Activated naive CD8-positive, alpha-beta T cell treated with anti-CD3 and anti-CD28 coated beads, Interleukin-2, amount 10 ng/mL, durations not matched to agents 7 days and 5 days (primary cell): ENCODE measurements around the gene ZNF543. TPM values are rescaled to one million over a fixed set of nuclear protein-coding genes. Genes with fewer than 3 reads are reported as not detected.
A peak's percentile ranks its signal among the peaks of the same experiment; 100 is the strongest.

Source experiments
- ATAC-seq: fragments of 150-1000 bp; cut with Tn5 transposase; one replicate; pipeline ENCODE4 v1.10.0; 2021; ENCODE audit warnings: low read depth, moderate library complexity
- POLR2A ChIA-PET: fragments of 350-600 bp; sonication (Branson Sonifier 250); formaldehyde crosslinking; loops from one replicate; lab custom pipeline; 2021; ENCODE audit warnings: antibody characterized with exemption; lab: Charles Lee
- DNase-seq: peaks from one replicate; pipeline ENCODE4 v3.0.0; 2021
- H3K27ac Mint-ChIP-seq: one replicate; pipeline ENCODE4 v1.8.0; 2022; ENCODE audit warnings: mild to moderate bottlenecking, mixed read lengths
- H3K27me3 Mint-ChIP-seq: one replicate; pipeline ENCODE4 v1.8.0; 2022; ENCODE audit warnings: mild to moderate bottlenecking, moderate library complexity, mixed read lengths
- H3K36me3 Mint-ChIP-seq: one replicate; pipeline ENCODE4 v1.8.0; 2021; ENCODE audit warnings: mild to moderate bottlenecking, mixed read lengths
- H3K4me1 Mint-ChIP-seq: one replicate; pipeline ENCODE4 v1.8.0; 2021; ENCODE audit warnings: mixed read lengths
- H3K4me3 Mint-ChIP-seq: one replicate; pipeline ENCODE4 v1.8.0; 2022; ENCODE audit warnings: mild to moderate bottlenecking, moderate library complexity, mixed read lengths
- H3K9me3 Mint-ChIP-seq: one replicate; pipeline ENCODE4 v1.8.0; 2021; ENCODE audit warnings: mixed read lengths
- total RNA-seq, 2 experiments: library from RNA; stranded (reverse); gene quantifications; one replicate each; pipeline ENCODE4 v1.2.3, GENCODE V29; 2021

Gene ZNF543
- total RNA-seq, 2 experiments from 2014 or later = 11.8 to 12.5 TPM

- no peaks in the 10 kb centered on the region for H3K4me1 Mint-ChIP-seq
- no peak overlapping the region for H3K27ac Mint-ChIP-seq
- peaks cover 12% of the 10 kb centered on the region for H3K9me3 Mint-ChIP-seq
- peaks cover 18% of the 10 kb centered on the region for H3K36me3 Mint-ChIP-seq
- POLR2A ChIA-PET = no interaction called here
- H3K4me3 Mint-ChIP-seq = no peak overlapping the region
- ATAC-seq (no peak), DNase-seq (no peak)
- H3K27me3 Mint-ChIP-seq = no peaks in the 10 kb centered on the region
These were observed 18.6 kb downstream of the ZNF543 start for GRCh38 chr19:57338877-57339276.

DNA sequence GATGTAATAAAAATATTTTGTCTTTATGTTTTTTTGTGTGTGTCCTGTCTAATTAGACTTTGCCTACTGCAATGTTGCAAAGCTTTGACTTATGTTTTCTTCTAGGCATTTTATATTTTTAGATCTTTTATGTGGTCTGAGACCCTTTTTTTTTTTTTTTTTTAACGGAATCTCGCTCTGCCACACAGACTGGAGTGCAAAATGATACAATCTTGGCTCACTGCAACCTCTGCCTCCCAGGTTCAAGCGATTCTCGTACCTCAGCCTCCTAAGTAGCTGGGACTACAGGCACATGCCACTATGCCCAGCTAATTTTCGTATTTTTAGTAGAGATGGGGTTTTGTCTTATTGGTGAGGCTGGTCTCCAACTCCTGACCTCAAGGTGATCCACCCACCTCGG is 22.3 kb downstream of the ZNF543 start:
- no peak overlapping the region for H3K4me3 Mint-ChIP-seq
- no peak overlapping the region for H3K27ac Mint-ChIP-seq
- DNase-seq (no peak), ATAC-seq (no peak)
- H3K4me1 Mint-ChIP-seq = no peaks in the 10 kb centered on the region
- H3K27me3 Mint-ChIP-seq = peaks cover 3% of the 10 kb centered on the region
- POLR2A ChIA-PET = no interaction called here
- H3K36me3 Mint-ChIP-seq = peaks cover 2% of the 10 kb centered on the region
- H3K9me3 Mint-ChIP-seq = peaks cover 6% of the 10 kb centered on the region

DNA sequence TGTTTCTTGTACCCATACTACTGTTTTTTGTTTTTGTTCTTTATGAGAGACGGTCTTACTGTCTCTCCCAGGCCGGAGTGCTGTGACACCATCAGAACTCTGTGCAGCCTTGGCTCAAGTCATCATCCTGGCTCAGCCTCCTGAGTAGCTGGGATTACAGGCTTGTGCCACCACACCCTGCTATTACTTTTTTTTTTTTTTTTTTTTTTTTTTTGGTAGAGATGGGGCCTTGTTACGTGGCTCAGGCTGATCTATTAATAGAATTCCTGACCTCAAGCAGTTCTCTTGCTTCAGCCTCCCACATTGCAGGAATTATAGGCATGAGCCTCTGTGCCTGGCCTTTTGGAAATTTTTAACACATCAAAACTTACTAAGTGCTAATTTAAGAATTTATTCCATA is 27.9 kb downstream of the ZNF543 start:
- Mint-ChIP-seq H3K27me3 (peaks cover 3% of the 10 kb centered on the region), H3K4me3 (no peak overlapping the region), H3K36me3 (peaks cover 17% of the 10 kb centered on the region), H3K27ac (no peak overlapping the region), H3K4me1 (peaks cover 25% of the 10 kb centered on the region), H3K9me3 (peaks cover 11% of the 10 kb centered on the region)
- POLR2A ChIA-PET = no interaction called here
- no peak for DNase-seq
- ATAC-seq = no peak

- ATAC-seq (peak; percentile 100), DNase-seq (peak; percentile 80)
- peaks cover 29% of the 10 kb centered on the region for H3K4me1 Mint-ChIP-seq
- POLR2A ChIA-PET = interaction anchor here (0.5 to 1.8 kb wide), 8 partner anchors 12 to 111 kb away, joined by 3 to 6 read pairs (median 3); partner anchors contain the start of genes TRAPPC2B, ZNF547, ZNF548 and ZNF805
- H3K36me3 Mint-ChIP-seq = peaks cover 45% of the 10 kb centered on the region
- H3K27me3 Mint-ChIP-seq = peaks cover 3% of the 10 kb centered on the region
- peak within 1 kb of the TSS; percentile 92 for H3K27ac Mint-ChIP-seq
- H3K9me3 Mint-ChIP-seq = peaks cover 25% of the 10 kb centered on the region
- peak within 1 kb of the TSS; percentile 94 for H3K4me3 Mint-ChIP-seq
These were observed 30.9 kb downstream of the ZNF543 start, which contains the start of gene ZNF304 for GRCh38 chr19:57350877-57351805. Gene ZNF304, plus strand, starts transcription at chr19:57351271. Its CDS starts 394 bp downstream, at chr19:57351665.

DNA sequence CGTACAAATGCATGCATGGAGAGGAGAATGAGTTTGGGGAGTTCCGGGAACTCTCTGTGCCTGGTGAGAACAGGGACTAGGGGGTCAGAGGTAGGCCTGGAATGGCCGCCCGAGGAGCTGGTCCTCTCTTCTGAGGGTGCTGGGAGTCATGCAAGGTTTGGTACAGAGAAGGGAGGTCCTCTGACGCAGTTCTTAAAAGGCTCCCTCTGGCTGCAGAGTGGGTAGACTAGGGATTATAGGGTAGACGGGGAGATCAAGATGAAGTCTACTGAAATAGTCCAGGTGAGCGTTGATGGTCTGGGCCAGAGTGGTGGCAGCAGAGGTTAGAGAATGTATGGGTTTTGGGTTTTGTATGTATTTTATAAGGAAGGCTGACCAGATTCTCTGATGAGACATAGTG is 31.6 kb downstream of the ZNF543 start:
- ATAC-seq (no peak), DNase-seq (no peak)
- Mint-ChIP-seq H3K27me3 (peaks cover 3% of the 10 kb centered on the region), H3K9me3 (peaks cover 31% of the 10 kb centered on the region), H3K27ac (peak overlapping the region; percentile 92), H3K4me3 (peak overlapping the region; percentile 94), H3K4me1 (peaks cover 29% of the 10 kb centered on the region), H3K36me3 (peaks cover 53% of the 10 kb centered on the region)
- POLR2A ChIA-PET = interaction anchor here (1.2 kb wide), 1 partner anchor 11 kb away, joined by 3 read pairs; the partner anchor contains the start of genes TRAPPC2B and ZNF547

GRCh38 chr19:57355916-57356315 is 35.6 kb downstream of the ZNF543 start:
- Mint-ChIP-seq H3K36me3 (peaks cover 81% of the 10 kb centered on the region), H3K27me3 (no peaks in the 10 kb centered on the region), H3K27ac (no peak overlapping the region), H3K4me1 (peaks cover 22% of the 10 kb centered on the region), H3K9me3 (peaks cover 38% of the 10 kb centered on the region), H3K4me3 (no peak overlapping the region)
- ATAC-seq (no peak), DNase-seq (no peak)
- POLR2A ChIA-PET = no interaction called here

- ATAC-seq (no peak), DNase-seq (no peak)
- H3K27ac Mint-ChIP-seq = no peak overlapping the region
- peaks cover 38% of the 10 kb centered on the region for H3K9me3 Mint-ChIP-seq
- no peak overlapping the region for H3K4me3 Mint-ChIP-seq
- H3K4me1 Mint-ChIP-seq = peaks cover 11% of the 10 kb centered on the region
- peaks cover 76% of the 10 kb centered on the region for H3K36me3 Mint-ChIP-seq
- H3K27me3 Mint-ChIP-seq = no peaks in the 10 kb centered on the region
- POLR2A ChIA-PET = no interaction called here
These were observed 37.1 kb downstream of the ZNF543 start for GRCh38 chr19:57357406-57357805.

DNA sequence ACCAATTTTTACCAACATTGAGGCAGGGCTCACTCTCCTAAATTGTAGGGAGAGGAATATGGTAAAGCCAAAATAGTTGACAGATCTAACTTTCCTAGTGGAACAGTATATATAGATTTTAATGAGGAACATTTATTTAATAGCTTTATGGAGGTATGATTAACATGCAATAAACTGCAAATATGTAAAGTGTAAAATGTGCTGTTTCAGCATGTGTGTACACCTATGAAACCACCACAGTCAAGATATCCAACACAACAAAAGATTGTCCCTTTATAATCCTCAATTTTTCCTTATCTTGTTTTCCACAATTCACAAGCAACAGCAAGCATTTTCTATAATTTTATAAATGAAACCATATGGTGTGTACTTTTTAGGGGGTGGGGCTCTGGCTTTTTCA is 39.0 kb downstream of the ZNF543 start:
- ATAC-seq (no peak), DNase-seq (no peak)
- POLR2A ChIA-PET = no interaction called here
- Mint-ChIP-seq H3K4me1 (peaks cover 13% of the 10 kb centered on the region), H3K36me3 (peaks cover 67% of the 10 kb centered on the region), H3K27ac (no peak overlapping the region), H3K27me3 (no peaks in the 10 kb centered on the region), H3K9me3 (peaks cover 33% of the 10 kb centered on the region), H3K4me3 (no peak overlapping the region)

DNA sequence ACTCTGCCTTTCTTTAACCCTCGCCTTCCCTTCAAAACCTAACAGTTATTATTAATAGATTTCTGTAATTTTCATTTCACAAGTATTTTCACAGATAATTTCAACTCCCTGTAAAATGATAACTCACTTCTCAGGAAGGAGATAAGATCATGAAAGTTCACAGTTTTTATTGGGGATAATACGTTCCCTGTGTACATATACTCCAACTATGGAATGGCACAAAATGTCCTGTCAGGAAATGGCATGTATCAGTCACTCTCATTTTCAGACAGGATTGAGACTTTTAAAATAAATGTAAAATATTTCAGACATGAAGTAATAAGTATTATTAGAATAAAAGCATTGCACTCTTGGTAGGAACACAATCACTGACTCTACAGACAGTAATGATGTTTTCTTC is 42.1 kb downstream of the ZNF543 start:
- POLR2A ChIA-PET = interaction anchor here (0.7 to 1.9 kb wide), 7 partner anchors 8 to 365 kb away, joined by 3 to 9 read pairs (median 4); partner anchors contain the start of genes ZNF304, ZNF548 and ZNF671
- DNase-seq (no peak), ATAC-seq (no peak)
- H3K27ac Mint-ChIP-seq = peak overlapping the region; percentile 99
- H3K36me3 Mint-ChIP-seq = peaks cover 45% of the 10 kb centered on the region
- H3K4me1 Mint-ChIP-seq = peaks cover 11% of the 10 kb centered on the region
- H3K9me3 Mint-ChIP-seq = peaks cover 14% of the 10 kb centered on the region
- H3K4me3 Mint-ChIP-seq = peak overlapping the region; percentile 96
- no peaks in the 10 kb centered on the region for H3K27me3 Mint-ChIP-seq

DNA sequence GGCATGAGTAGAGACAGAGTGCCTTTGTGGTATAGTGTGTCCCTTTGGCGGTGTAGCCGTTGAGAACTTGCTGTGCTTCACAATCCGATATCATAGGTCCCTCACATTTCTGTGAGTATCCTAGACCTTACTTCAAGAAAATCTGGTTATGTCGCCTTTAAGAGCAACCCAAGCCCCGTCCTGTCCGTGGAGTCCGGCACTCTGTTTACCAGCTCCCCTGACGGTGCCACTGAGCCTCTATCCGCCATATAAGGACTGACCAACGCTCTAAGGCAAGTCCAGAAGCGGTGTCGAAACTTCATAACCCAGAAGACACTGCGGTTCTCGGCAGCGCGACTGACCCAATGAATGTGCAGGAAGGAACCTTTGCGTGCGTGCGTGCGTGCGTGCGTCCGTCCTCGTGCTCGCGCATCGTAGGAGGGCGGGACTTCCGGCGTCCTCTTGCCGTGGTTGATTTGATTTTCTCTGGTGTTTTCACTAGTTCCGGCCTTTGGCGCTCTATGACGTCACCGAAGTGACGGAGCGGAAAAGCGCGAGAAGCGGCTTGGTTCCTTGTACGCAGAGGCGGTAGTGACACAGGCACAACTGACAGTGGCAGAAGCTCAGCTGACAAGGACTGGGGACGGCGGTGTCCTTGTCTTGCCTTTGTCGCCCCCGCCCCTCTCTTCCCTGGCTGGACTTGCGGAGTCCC is 42.9 kb downstream of the ZNF543 start, which contains the start of the genes TRAPPC2B and ZNF547:
Gene TRAPPC2B, plus strand, starts transcription at position 555 of the 691 bp plus-strand sequence. CDS start 1,283 bp downstream, outside the sequence.
Gene ZNF547, plus strand, starts transcription at position 555 of the 691 bp plus-strand sequence. CDS start 5,005 bp downstream, outside the sequence.
- Mint-ChIP-seq H3K9me3 (peaks cover 14% of the 10 kb centered on the region), H3K27ac (peak within 1 kb of the TSS; percentile 99), H3K36me3 (peaks cover 43% of the 10 kb centered on the region), H3K4me3 (peak within 1 kb of the TSS; percentile 96), H3K27me3 (no peaks in the 10 kb centered on the region), H3K4me1 (peaks cover 11% of the 10 kb centered on the region)
- ATAC-seq (peak; percentile 96), DNase-seq (peak; percentile 97)
- POLR2A ChIA-PET = interaction anchor here (0.7 to 1.9 kb wide), 9 partner anchors 9 to 639 kb away, joined by 3 to 9 read pairs (median 4); partner anchors contain the start of genes ZNF304, ZNF548 and ZNF671

DNA sequence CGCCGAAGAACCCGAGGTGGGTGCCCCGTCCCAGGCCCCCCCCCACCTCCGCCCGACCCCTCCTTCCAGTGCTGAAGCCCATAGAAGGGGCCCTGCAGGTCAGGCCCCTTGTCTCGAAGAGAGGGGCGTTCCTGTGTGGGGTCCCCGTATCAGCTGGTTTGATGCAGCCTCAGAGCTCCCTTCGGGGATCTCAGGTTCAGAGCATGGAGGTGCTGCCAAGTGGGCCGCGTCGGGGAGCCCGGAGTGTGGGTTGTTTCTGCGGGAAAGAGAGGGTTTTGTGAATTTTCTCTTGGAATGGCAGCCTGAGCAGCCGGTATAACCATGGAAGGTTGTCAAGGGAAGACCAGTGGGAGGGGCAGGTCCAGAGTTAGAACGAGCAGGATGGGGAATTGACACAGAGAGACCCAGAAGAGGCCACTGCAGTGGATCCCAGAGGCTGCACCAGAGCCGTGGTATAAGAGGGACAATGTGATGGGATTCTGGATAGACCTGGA is 43.5 kb downstream of the ZNF543 start:
- no peak for DNase-seq
- peak; percentile 13 for ATAC-seq
- Mint-ChIP-seq H3K4me3 (peak overlapping the region; percentile 96), H3K27ac (peak overlapping the region; percentile 99), H3K9me3 (peaks cover 16% of the 10 kb centered on the region), H3K36me3 (peaks cover 43% of the 10 kb centered on the region), H3K27me3 (no peaks in the 10 kb centered on the region), H3K4me1 (peaks cover 11% of the 10 kb centered on the region)
- POLR2A ChIA-PET = interaction anchor here (0.7 to 1.9 kb wide), 7 partner anchors 9 to 638 kb away, joined by 3 to 9 read pairs (median 4); partner anchors contain the start of genes ZNF304, ZNF548 and ZNF671

GRCh38 chr19:57366776-57367175 is 46.5 kb downstream of the ZNF543 start:
- POLR2A ChIA-PET = interaction anchor here (0.7 to 1.0 kb wide), 2 partner anchors 23 to 49 kb away, joined by 4 to 6 read pairs; partner anchors contain the start of gene ZNF548

More at GRCh38 chr19:57366776-57367175, 46.5 kb downstream of the ZNF543 start:
- ATAC-seq (no peak), DNase-seq (no peak)
- Mint-ChIP-seq H3K9me3 (peaks cover 14% of the 10 kb centered on the region), H3K4me1 (peaks cover 11% of the 10 kb centered on the region), H3K27ac (no peak overlapping the region), H3K36me3 (peaks cover 49% of the 10 kb centered on the region), H3K4me3 (no peak overlapping the region), H3K27me3 (no peaks in the 10 kb centered on the region)
